GM23338 (cell line): ENCODE data around the gene MBNL1.

Source experiments
- CTCF ChIP-seq, 2 experiments: fragments of 200-600 bp in 1 of 2; sonication (generic) in 1 of 2; conservative IDR thresholded peaks; 2 replicates each; pipeline versions ENCODE4 v1.5.1 to v1.6.1; 2016 to 2017; ENCODE audit warnings: antibody characterized with exemption in 2 of 2, low read depth in 2 of 2, mild to moderate bottlenecking in 2 of 2, moderate library complexity in 1 of 2
- EZH2 ChIP-seq: fragments of 200-600 bp; sonication (generic); IDR thresholded peaks from one replicate; pipeline ENCODE4 v1.8.0; 2017; ENCODE audit warnings: antibody characterized with exemption, mild to moderate bottlenecking, low read depth; ENCODE audit not compliant: unreplicated experiment
- EZH2phosphoT487 ChIP-seq: fragments of 200-600 bp; sonication (generic); IDR thresholded peaks from one replicate; pipeline ENCODE4 v1.8.1; 2018; ENCODE audit warnings: antibody characterized with exemption; ENCODE audit not compliant: unreplicated experiment
- JUNB ChIP-seq: IDR thresholded peaks from one replicate; pipeline ENCODE4 v1.6.1; 2016; ENCODE audit warnings: antibody characterized with exemption; ENCODE audit not compliant: unreplicated experiment
- POLR2AphosphoS5 ChIP-seq: IDR thresholded peaks from 2 replicates; pipeline ENCODE4 v1.6.1; 2016; ENCODE audit warnings: antibody characterized with exemption, low read depth
- REST ChIP-seq: IDR thresholded peaks from one replicate; pipeline ENCODE4 v1.6.1; 2018; ENCODE audit warnings: antibody characterized with exemption; ENCODE audit not compliant: unreplicated experiment
- ZNF462 ChIP-seq: fragments of 250-450 bp; sonication (Bioruptor Pico); IDR thresholded peaks from 2 replicates; pipeline ENCODE4 v1.5.0; 2020; ENCODE audit warnings: mild to moderate bottlenecking, moderate library complexity

- TF ChIP-seq CTCF (conservative IDR thresholded peaks at IDR 0.05; ENCODE audit: low read depth in 2 of 2) (no peak), POLR2AphosphoS5 (no peak), REST (no peak), ZNF462 (CRISPR knock-in tag) (no peak), EZH2phosphoT487 (no peak), JUNB (no peak), EZH2 (no peak)
These were observed 127.0 kb downstream of the MBNL1 start for GRCh38 chr3:152395764-152396163.
